ENCODE results near the gene NHP2.

Gene NHP2

GRCh38 chr5:178123094-178123965 is 30.4 kb downstream of the NHP2 start:
- H3K27ac ChIP-seq: no peak overlapping the region; the same call in 1 of the 2 replicates
- TF ChIP-seq CTCF (conservative IDR thresholded peaks at IDR 0.05): no peak

- no peak for TF ChIP-seq CTCF (conservative IDR thresholded peaks at IDR 0.05)
- H3K27ac ChIP-seq: peak overlapping the region; percentile 79
Observed at GRCh38 chr5:178122346-178122745, 31.3 kb downstream of the NHP2 start.

- peak overlapping the region; percentile 79 for H3K27ac ChIP-seq
- no peak for TF ChIP-seq CTCF (conservative IDR thresholded peaks at IDR 0.05)
Observed at GRCh38 chr5:178121391-178122276, 32.1 kb downstream of the NHP2 start.

- H3K27ac ChIP-seq: peak overlapping the region; percentile 79
Observed at GRCh38 chr5:178120607-178121357, 32.9 kb downstream of the NHP2 start.

GRCh38 chr5:178119915-178120606 is 33.6 kb downstream of the NHP2 start:
- no peak for TF ChIP-seq CTCF (conservative IDR thresholded peaks at IDR 0.05)
- peak overlapping the region; percentile 79; the same call in 1 of the 2 replicates for H3K27ac ChIP-seq

More at GRCh38 chr5:178120607-178121357, 32.9 kb downstream of the NHP2 start:
- peak; percentile 96 for TF ChIP-seq CTCF (conservative IDR thresholded peaks at IDR 0.05)

- TF ChIP-seq CTCF (conservative IDR thresholded peaks at IDR 0.05): no peak
- H3K27ac ChIP-seq: no peak overlapping the region
Observed at GRCh38 chr5:178117923-178118701, 35.6 kb downstream of the NHP2 start.

Data from VCaP (cell line).